ENCODE data around the gene USE1. TPM values are rescaled to one million over a fixed set of nuclear protein-coding genes. Genes with fewer than 3 reads are reported as not detected.

Gene USE1
- total and polyA plus RNA-seq, 4 experiments from 2014 or later: 36.5 to 44.3 (median 40.5) TPM

- intact Hi-C loops (cut with micrococcal nuclease): loop anchor here (1.0 kb wide), 1 partner anchor 21 kb away; the partner anchor contains the start of gene OCEL1
- Histone ChIP-seq H3K27me3 (ENCODE audit: insufficient read depth, low read length) (no peaks in the 10 kb centered on the region), H3K27ac (ENCODE audit: low read depth, low read length) (no peak overlapping the region), H3K36me3 (ENCODE audit: insufficient read depth, low read length) (no peaks in the 10 kb centered on the region), H3K4me1 (ENCODE audit: insufficient read depth, low read length) (peaks cover 11% of the 10 kb centered on the region), H3K4me3 (ENCODE audit: low read length in 2 of 2) (peak overlapping the region in 1 of 2 donors; percentile 64), H3K9me3 (ENCODE audit: control insufficient read depth in 1 of 2, low read length in 2 of 2) (no peaks in the 10 kb centered on the region)
- DNase-seq: no peak
- peaks cover 0 to 4% (median 3%) of the 10 kb centered on the region in 4 donors for H3K4me1 Mint-ChIP-seq
- H3K9me3 Mint-ChIP-seq: no peaks in the 10 kb centered on the region
- POLR2A ChIA-PET (ENCODE audit: partially characterized antibody): interaction anchor here (3.3 kb wide), 1 partner anchor 12 kb away, joined by 19 read pairs; no protein-coding TSS in a partner anchor
- CTCF ChIA-PET (ENCODE audit: partially characterized antibody): no interaction called here
- no peaks in the 10 kb centered on the region for H3K36me3 Mint-ChIP-seq
- H3K27ac Mint-ChIP-seq: peak overlapping the region in 3 of 7 donors; percentile 67 to 88 (median 84)
- no peaks in the 10 kb centered on the region for H3K27me3 Mint-ChIP-seq
- peak overlapping the region; percentile 56 to 97 (median 78) for H3K4me3 Mint-ChIP-seq
These were observed 31.7 kb downstream of the USE1 start for GRCh38 chr19:17246681-17247425.

GRCh38 chr19:17248011-17248776, 33.0 kb downstream of the USE1 start:
- H3K36me3 ChIP-seq (ENCODE audit: insufficient read depth, low read length): no peaks in the 10 kb centered on the region
- intact Hi-C loops (cut with micrococcal nuclease): no loop called here
- no peaks in the 10 kb centered on the region for H3K27me3 ChIP-seq (ENCODE audit: insufficient read depth, low read length)
- CTCF ChIA-PET (ENCODE audit: partially characterized antibody): interaction anchor here (1.0 to 3.1 kb wide), 4 partner anchors 11 to 36 kb away, joined by 3 to 21 read pairs (median 3); no protein-coding TSS in a partner anchor
- H3K4me3 ChIP-seq (ENCODE audit: low read length in 2 of 2): no peak overlapping the region
- peaks cover 11% of the 10 kb centered on the region for H3K4me1 ChIP-seq (ENCODE audit: insufficient read depth, low read length)
- Mint-ChIP-seq H3K4me3 (peak overlapping the region in 1 of 8 donors; percentile 39), H3K27ac (no peak overlapping the region), H3K36me3 (no peaks in the 10 kb centered on the region), H3K27me3 (no peaks in the 10 kb centered on the region), H3K9me3 (no peaks in the 10 kb centered on the region), H3K4me1 (peaks cover 0 to 4% (median 2%) of the 10 kb centered on the region in 4 donors)
- POLR2A ChIA-PET (ENCODE audit: partially characterized antibody): interaction anchor here (0.6 to 1.4 kb wide), 3 partner anchors 19 to 476 kb away, joined by 3 to 6 read pairs (median 5); partner anchors contain the start of gene OCEL1
- no peaks in the 10 kb centered on the region for H3K9me3 ChIP-seq (ENCODE audit: control insufficient read depth in 1 of 2, low read length in 2 of 2)
- no peak overlapping the region for H3K27ac ChIP-seq (ENCODE audit: low read depth, low read length)
- no peak for DNase-seq

DNA sequence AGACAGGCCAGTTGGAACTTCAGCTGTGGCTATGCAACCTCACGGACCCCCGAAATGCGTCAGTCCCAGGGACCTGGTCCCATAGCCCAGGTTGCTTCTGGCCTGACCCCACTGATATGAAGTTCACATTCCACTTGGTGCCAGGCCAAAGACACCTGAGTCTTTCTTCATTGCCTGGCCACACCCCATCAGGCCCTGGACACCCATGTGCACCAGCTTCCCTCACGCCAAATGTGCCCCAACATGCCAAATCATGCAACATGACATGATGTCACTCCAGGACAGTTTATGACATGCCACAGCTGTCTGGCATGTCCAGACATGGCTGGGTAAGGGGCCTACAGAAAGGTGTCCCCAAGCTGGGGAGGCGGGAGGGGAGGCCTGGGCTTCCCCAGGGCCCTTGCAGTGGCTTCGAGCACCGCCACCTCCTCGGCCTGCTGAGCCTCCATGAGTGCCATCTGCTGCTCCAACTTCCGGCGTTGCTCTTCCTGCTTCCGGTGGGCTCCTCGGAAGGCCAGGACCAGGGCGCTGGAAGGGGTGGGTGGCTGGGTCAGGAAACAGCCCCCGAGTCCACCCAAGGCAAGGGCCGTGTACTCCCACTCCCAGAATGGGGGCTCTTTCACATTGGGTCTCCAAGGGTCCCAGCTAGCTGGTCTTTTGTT, 34.9 kb downstream of the USE1 start:
- no peak overlapping the region for H3K27ac Mint-ChIP-seq
- H3K4me3 ChIP-seq (ENCODE audit: low read length in 2 of 2): no peak overlapping the region
- peaks cover 0 to 4% (median 2%) of the 10 kb centered on the region in 4 donors for H3K4me1 Mint-ChIP-seq
- no peaks in the 10 kb centered on the region for H3K9me3 ChIP-seq (ENCODE audit: control insufficient read depth in 1 of 2, low read length in 2 of 2)
- H3K4me1 ChIP-seq (ENCODE audit: insufficient read depth, low read length): peaks cover 11% of the 10 kb centered on the region
- no peaks in the 10 kb centered on the region for H3K36me3 Mint-ChIP-seq
- no peak overlapping the region for H3K27ac ChIP-seq (ENCODE audit: low read depth, low read length)
- no peak overlapping the region for H3K4me3 Mint-ChIP-seq
- POLR2A ChIA-PET (ENCODE audit: partially characterized antibody): no interaction called here
- no peak for DNase-seq
- no peaks in the 10 kb centered on the region for H3K9me3 Mint-ChIP-seq
- H3K27me3 ChIP-seq (ENCODE audit: insufficient read depth, low read length): no peaks in the 10 kb centered on the region
- H3K27me3 Mint-ChIP-seq: no peaks in the 10 kb centered on the region
- no peaks in the 10 kb centered on the region for H3K36me3 ChIP-seq (ENCODE audit: insufficient read depth, low read length)
- intact Hi-C loops (cut with micrococcal nuclease): no loop called here
- CTCF ChIA-PET (ENCODE audit: partially characterized antibody): interaction anchor here (1.1 to 3.1 kb wide), 2 partner anchors 9 to 11 kb away, joined by 3 to 21 read pairs; no protein-coding TSS in a partner anchor

DNA sequence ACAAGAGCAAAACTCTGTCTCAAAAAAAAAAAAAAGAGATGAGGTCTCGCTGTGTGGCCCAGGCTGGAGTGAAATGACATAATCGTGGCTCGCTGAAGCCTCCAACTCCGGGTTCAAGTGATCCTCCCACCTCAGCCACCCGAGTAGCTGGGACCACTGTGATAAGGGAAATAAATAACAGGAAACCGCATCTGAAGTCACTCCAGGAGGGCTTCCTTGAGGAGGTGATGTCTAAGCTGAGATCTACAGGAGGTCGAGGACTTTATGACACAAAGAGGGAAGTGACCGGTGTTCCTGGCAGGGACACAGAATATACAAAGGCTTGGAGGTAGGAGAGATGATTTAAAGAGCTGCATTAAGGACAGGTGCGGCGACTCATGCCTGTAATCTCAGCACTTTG, 39.5 kb downstream of the USE1 start:
- Mint-ChIP-seq H3K27ac (no peak overlapping the region), H3K27me3 (no peaks in the 10 kb centered on the region), H3K4me1 (no peaks in the 10 kb centered on the region), H3K4me3 (peak overlapping the region in 1 of 8 donors; percentile 45), H3K9me3 (no peaks in the 10 kb centered on the region), H3K36me3 (no peaks in the 10 kb centered on the region)
- intact Hi-C loops (cut with micrococcal nuclease): no loop called here
- DNase-seq: no peak
- Histone ChIP-seq H3K4me3 (ENCODE audit: low read length in 2 of 2) (no peak overlapping the region), H3K27me3 (ENCODE audit: insufficient read depth, low read length) (no peaks in the 10 kb centered on the region), H3K4me1 (ENCODE audit: insufficient read depth, low read length) (no peaks in the 10 kb centered on the region), H3K9me3 (ENCODE audit: control insufficient read depth in 1 of 2, low read length in 2 of 2) (no peaks in the 10 kb centered on the region), H3K27ac (ENCODE audit: low read depth, low read length) (no peak overlapping the region), H3K36me3 (ENCODE audit: insufficient read depth, low read length) (no peaks in the 10 kb centered on the region)
- ChIA-PET CTCF (ENCODE audit: partially characterized antibody) (interaction anchor here (2.3 kb wide), 1 partner anchor 12 kb away, joined by 10 read pairs; the partner anchor contains the start of gene BABAM1), POLR2A (ENCODE audit: partially characterized antibody) (no interaction called here)

- Histone ChIP-seq H3K27ac (ENCODE audit: low read depth, low read length) (no peak overlapping the region), H3K9me3 (ENCODE audit: control insufficient read depth in 1 of 2, low read length in 2 of 2) (no peaks in the 10 kb centered on the region), H3K27me3 (ENCODE audit: insufficient read depth, low read length) (no peaks in the 10 kb centered on the region), H3K4me3 (ENCODE audit: low read length in 2 of 2) (no peak overlapping the region), H3K4me1 (ENCODE audit: insufficient read depth, low read length) (no peaks in the 10 kb centered on the region), H3K36me3 (ENCODE audit: insufficient read depth, low read length) (no peaks in the 10 kb centered on the region)
- intact Hi-C loops (cut with micrococcal nuclease): no loop called here
- Mint-ChIP-seq H3K36me3 (no peaks in the 10 kb centered on the region), H3K9me3 (no peaks in the 10 kb centered on the region), H3K4me1 (no peaks in the 10 kb centered on the region), H3K27me3 (no peaks in the 10 kb centered on the region), H3K27ac (peak overlapping the region in 1 of 7 donors; percentile 41), H3K4me3 (no peak overlapping the region)
- no peak for DNase-seq
- ChIA-PET CTCF (ENCODE audit: partially characterized antibody) (interaction anchor here (0.7 to 2.3 kb wide), 2 partner anchors 12 to 51 kb away, joined by 3 to 10 read pairs; partner anchors contain the start of gene BABAM1), POLR2A (ENCODE audit: partially characterized antibody) (no interaction called here)
These were observed 40.0 kb downstream of the USE1 start for GRCh38 chr19:17255150-17255621.

DNA sequence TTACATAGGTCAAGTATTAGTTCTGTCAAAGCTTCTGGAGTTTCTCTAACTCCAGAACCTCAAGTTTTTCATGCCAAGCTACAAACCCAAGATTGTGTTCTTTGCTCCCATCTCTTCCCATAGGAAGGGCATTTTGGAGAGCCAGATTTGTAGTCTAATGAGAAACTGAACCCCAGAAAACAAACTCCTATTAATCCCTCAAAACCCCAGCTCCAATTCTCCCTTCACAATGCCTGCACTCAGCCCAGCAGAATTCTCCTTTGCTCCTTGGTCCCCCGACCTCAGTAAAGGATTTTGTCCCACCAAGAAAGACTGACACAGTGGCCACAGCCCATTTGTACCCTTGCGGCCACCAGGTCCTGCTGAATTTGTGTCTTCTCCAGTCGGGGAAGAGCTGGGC, 41.0 kb downstream of the USE1 start:
- Mint-ChIP-seq H3K4me3 (no peak overlapping the region), H3K4me1 (peaks cover 5 to 6% (median 5%) of the 10 kb centered on the region in 4 donors), H3K36me3 (no peaks in the 10 kb centered on the region), H3K9me3 (no peaks in the 10 kb centered on the region), H3K27ac (no peak overlapping the region), H3K27me3 (no peaks in the 10 kb centered on the region)
- H3K27me3 ChIP-seq (ENCODE audit: insufficient read depth, low read length): no peaks in the 10 kb centered on the region
- ChIA-PET POLR2A (ENCODE audit: partially characterized antibody) (no interaction called here), CTCF (ENCODE audit: partially characterized antibody) (interaction anchor here (0.8 to 2.3 kb wide), 2 partner anchors 11 to 25 kb away, joined by 3 to 10 read pairs; partner anchors contain the start of genes ANKLE1 and BABAM1)
- DNase-seq: no peak
- intact Hi-C loops (cut with micrococcal nuclease): no loop called here
- no peaks in the 10 kb centered on the region for H3K9me3 ChIP-seq (ENCODE audit: control insufficient read depth in 1 of 2, low read length in 2 of 2)
- peaks cover 3% of the 10 kb centered on the region for H3K4me1 ChIP-seq (ENCODE audit: insufficient read depth, low read length)
- no peak overlapping the region for H3K27ac ChIP-seq (ENCODE audit: low read depth, low read length)
- no peak overlapping the region for H3K4me3 ChIP-seq (ENCODE audit: low read length in 2 of 2)
- H3K36me3 ChIP-seq (ENCODE audit: insufficient read depth, low read length): no peaks in the 10 kb centered on the region

All from CD4-positive, alpha-beta memory T cell (primary cell).